K562 (cell line): ENCODE measurements around the gene ARHGAP9. TPM values are rescaled to one million over a fixed set of nuclear protein-coding genes. Genes with fewer than 3 reads are reported as not detected.
A peak's percentile ranks its signal among the peaks of the same experiment; 100 is the strongest.
"Not testable (repeated sequence)": the region's sequence is repeated elsewhere in the genome, so short reads cannot be mapped to it uniquely, and the experiment has no call there.

Experiments used
- ATAC-seq: fragments of 200-7000 bp; cut with Tn5 transposase; 3 replicates; pipeline ENCODE4 v1.9.1; 2020; ENCODE audit warnings: moderate library complexity
- BruUV-seq: library from RNA; stranded (reverse); fragments of 400-500 nt; replicated peaks from 2 replicates; lab custom pipeline; 2021; lab: Mats Ljungman, UMichigan
- CTCF ChIA-PET: fragments of 300-600 bp; formaldehyde crosslinking; extraction: SDS; loops from one replicate; lab custom pipeline; 2021; ENCODE audit warnings: low intra/inter-chr PET ratio; lab: Yijun Ruan, JAX
- POLR2A ChIA-PET: fragments of 300-600, 350-650 bp; sonication (Branson Sonifier 250); formaldehyde crosslinking; extraction: SDS; loops from one replicate; lab custom pipeline; 2021; ENCODE audit warnings: antibody characterized with exemption, inconsistent platforms; lab: Yijun Ruan, JAX
- DNase-seq, 4 experiments: peaks; one replicate each; pipeline versions ENCODE4 v3.0.0 to v3.0.0-alpha.2; 2011 to 2018; ENCODE audit warnings: low spot score in 3 of 4, mixed read lengths in 3 of 4; ENCODE audit errors: extremely low read depth in 1 of 4
- FAIRE-seq: peaks from 2 replicates; lab custom pipeline; 2011; peaks lifted over from hg19 to GRCh38; lab: Jason Lieb, UNC
- H2AFZ ChIP-seq: 2 replicates; pipeline ENCODE4 v1.6.0; 2011; ENCODE audit warnings: low read depth, low read length, control low read depth, inconsistent platforms
- H3K27ac ChIP-seq: fragments of 200-600 bp; 3 replicates; pipeline ENCODE4 v1.8.0; 2011; ENCODE audit warnings: low read depth, mild to moderate bottlenecking, control low read depth, inconsistent platforms, low read length, moderate library complexity, mixed read lengths; ENCODE audit errors: extremely low read depth
- H3K27me3 ChIP-seq, 2 experiments: fragments of 300-600 bp in 1 of 2; 2 replicates in 1 of 2; 3 replicates in 1 of 2; pipeline versions ENCODE4 v1.6.0 to v1.8.0; 2011; ENCODE audit warnings: inconsistent platforms in 2 of 2, low read length in 2 of 2, mild to moderate bottlenecking in 1 of 2, mixed read lengths in 1 of 2, moderate library complexity in 1 of 2; ENCODE audit not compliant: control insufficient read depth in 2 of 2, insufficient read depth in 2 of 2
- H3K36me3 ChIP-seq: fragments of 300-600 bp; 3 replicates; pipeline ENCODE4 v1.8.0; 2011; ENCODE audit warnings: mild to moderate bottlenecking, low read length, inconsistent platforms; ENCODE audit not compliant: control insufficient read depth, insufficient read depth
- H3K4me1 ChIP-seq, 2 experiments: fragments of 200-600 bp in 1 of 2; replicated peaks in 1 of 2; 2 replicates in 1 of 2; 3 replicates in 1 of 2; pipeline versions ENCODE4 v1.5.1 to v1.8.0; 2011; ENCODE audit warnings: inconsistent platforms in 2 of 2, low read length in 2 of 2, mild to moderate bottlenecking in 1 of 2, mixed read lengths in 1 of 2, moderate library complexity in 1 of 2; ENCODE audit not compliant: control insufficient read depth in 2 of 2, insufficient read depth in 2 of 2
- H3K4me2 ChIP-seq: 2 replicates; pipeline ENCODE4 v1.6.1; 2011; ENCODE audit warnings: low read length, control low read depth, inconsistent platforms, mixed read lengths; ENCODE audit not compliant: insufficient read depth
- H3K4me3 ChIP-seq: fragments of 200-600 bp; sonication (generic), shearing (Covaris generic); 2 replicates; pipeline ENCODE4 v1.5.1; 2016; ENCODE audit warnings: control low read depth, inconsistent platforms
- H3K79me2 ChIP-seq: fragments of 200-600 bp; 3 replicates; pipeline ENCODE4 v1.8.0; 2011; ENCODE audit warnings: low read length, inconsistent platforms; ENCODE audit not compliant: control insufficient read depth, insufficient read depth
- H3K9ac ChIP-seq, 2 experiments: 2 replicates each; pipeline versions ENCODE4 v1.6.0 to v1.6.1; 2011; ENCODE audit warnings: low read depth in 2 of 2, low read length in 2 of 2, control low read depth in 1 of 2, inconsistent platforms in 1 of 2, mild to moderate bottlenecking in 1 of 2, mixed read lengths in 1 of 2; ENCODE audit not compliant: insufficient read depth in 1 of 2
- H3K9me1 ChIP-seq: one replicate; pipeline ENCODE4 v1.6.0; 2011; ENCODE audit warnings: inconsistent platforms, mild to moderate bottlenecking, low read length, moderate library complexity; ENCODE audit not compliant: control insufficient read depth, insufficient read depth
- H3K9me3 ChIP-seq: replicated peaks from 2 replicates; pipeline ENCODE4 v1.5.1; 2011; ENCODE audit warnings: low read depth, low read length, inconsistent platforms; ENCODE audit not compliant: control insufficient read depth, insufficient read depth
- H4K20me1 ChIP-seq: replicated peaks from 2 replicates; pipeline ENCODE4 v1.6.1; 2011; ENCODE audit warnings: low read length, inconsistent platforms, mixed read lengths; ENCODE audit not compliant: control insufficient read depth, insufficient read depth
- POLR2G ChIP-seq: fragments of 200-400 bp; formaldehyde crosslinking; IDR thresholded peaks from 2 replicates; pipeline ENCODE4 v1.6.1; 2017; ENCODE audit warnings: low read depth, mild to moderate bottlenecking, antibody characterized with exemption, low read length, moderate library complexity
- RBFOX2 ChIP-seq: fragments of 200-400 bp; formaldehyde crosslinking; IDR thresholded peaks from 2 replicates; pipeline ENCODE4 v1.6.1; 2017; ENCODE audit warnings: low read depth, mild to moderate bottlenecking, low read length, moderate library complexity
- ZBTB33 ChIP-seq: sonication (generic); formaldehyde crosslinking; IDR thresholded peaks from 2 replicates; pipeline ENCODE4 v1.8.1; 2023; ENCODE audit warnings: mild to moderate bottlenecking, missing genetic modification reagents
- WGBS: fragments of 100-300 bp; shearing (Covaris generic); methylation state at CpG from one replicate; pipeline ENCODE4 v1.1.6; 2016; ENCODE audit warnings: low coverage, mixed read lengths; ENCODE audit not compliant: insufficient coverage; ENCODE audit errors: missing lambda C conversion rate; 5-methylcytosine and 5-hydroxymethylcytosine counted together
- in situ Hi-C: fragments of 300-500 bp; cut with MboI; formaldehyde crosslinking; loops from 4 replicates; pipeline ENCODE4 v1.15.0; 2018; ENCODE audit warnings: inconsistent platforms, mixed read lengths
- intact Hi-C: fragments of 100-400 bp; cut with micrococcal nuclease; formaldehyde crosslinking; loops from 2 replicates; pipeline ENCODE4 v1.14.2; 2022
- polyA plus RNA-seq, 8 experiments: library from polyadenylated mRNA; depleted of rRNA in 4 of 8; stranded (reverse) in 5 of 8; unstranded in 3 of 8; fragments of >200 nt; fragmentation: Nextera tagmentation in 2 of 8; fragmentation: Illumina TruSeq in 1 of 8; extraction: Ambion mirVana in 2 of 8; extraction: Trizol in 1 of 8; gene quantifications; 2 replicates each; pipeline versions ENCODE4 v1.2.1 to v1.2.3, GENCODE V29; 2011 to 2014; ENCODE audit warnings: inconsistent platforms in 1 of 8, missing spikeins in 1 of 8
- total RNA-seq, 7 experiments: library from RNA; depleted of rRNA in 6 of 7; stranded (reverse); fragments of >200 nt in 6 of 7; fragmentation: Illumina TruSeq in 2 of 7; extraction: Trizol in 2 of 7; gene quantifications; 2 replicates each; pipeline versions ENCODE4 v1.2.1 to v1.2.3, GENCODE V29; 2011 to 2021; ENCODE audit warnings: low replicate concordance in 1 of 7

The ARHGAP9 gene
- total and polyA plus RNA-seq, 9 of the 15 experiments (the other 6 are each of a cell fraction or from before 2014, with no cell fraction given) = 1.5 to 10.2 (median 5.1) TPM

- Histone ChIP-seq H3K79me2 (peaks cover 20% of the 10 kb centered on the region; the same call in 2 of the 3 replicates), H3K36me3 (peaks cover 68% of the 10 kb centered on the region)
- in situ Hi-C loops, H4K20me1 ChIP-seq, H3K9me3 ChIP-seq, FAIRE-seq, H3K27ac ChIP-seq, H2AFZ ChIP-seq, H3K9me1 ChIP-seq, H3K4me2 ChIP-seq, BruUV-seq, CTCF ChIA-PET, H3K27me3 ChIP-seq, ATAC-seq, intact Hi-C loops, H3K4me3 ChIP-seq, POLR2A ChIA-PET, H3K4me1 ChIP-seq, H3K9ac ChIP-seq, DNase-seq: not testable (repeated sequence)
- WGBS = 92% methylated on average over 8 of the region's 48 CpGs
- TF ChIP-seq POLR2G (peak; percentile 65), ZBTB33 (CRISPR knock-in tag) (peak; percentile 88), RBFOX2 (peak; percentile 70)
Measured at GRCh38 chr12:57495051-57495701, 15.5 kb upstream of the ARHGAP9 start.
